Type B pancreatic cell (in vitro differentiated cells): ENCODE results near the gene GATA3. TPM values are rescaled to one million over a fixed set of nuclear protein-coding genes. Genes with fewer than 3 reads are reported as not detected.

Experiments
- DNase-seq: peaks from one replicate; pipeline ENCODE4 v3.0.0; 2021; ENCODE audit warnings: mixed read lengths; ENCODE audit not compliant: unreplicated experiment; ENCODE audit errors: extremely low spot score
- H3K27ac Mint-ChIP-seq: 2 replicates; pipeline ENCODE4 v1.8.0; 2021; ENCODE audit warnings: mild to moderate bottlenecking, mixed read lengths
- H3K27me3 Mint-ChIP-seq: 2 replicates; pipeline ENCODE4 v1.8.0; 2021; ENCODE audit warnings: mixed read lengths
- H3K36me3 Mint-ChIP-seq: 2 replicates; pipeline ENCODE4 v1.8.0; 2021; ENCODE audit warnings: mixed read lengths
- H3K4me1 Mint-ChIP-seq: one replicate; pipeline ENCODE4 v1.8.0; 2021; ENCODE audit warnings: mixed read lengths; ENCODE audit not compliant: unreplicated experiment
- H3K4me3 Mint-ChIP-seq: 2 replicates; pipeline ENCODE4 v1.8.0; 2021; ENCODE audit warnings: mild to moderate bottlenecking, mixed read lengths
- H3K9me3 Mint-ChIP-seq: 2 replicates; pipeline ENCODE4 v1.8.0; 2021; ENCODE audit warnings: mixed read lengths
- total RNA-seq: library from RNA; stranded (reverse); gene quantifications from 2 replicates; pipeline ENCODE4 v1.2.1, GENCODE V29; 2021; ENCODE audit warnings: low replicate concordance
- TF ChIP-seq, protein P1 (sequence below): fragments of 200-600 bp; sonication (generic); conservative IDR thresholded peaks from 2 replicates; pipeline ENCODE4 v1.5.0; 2021; ENCODE audit warnings: antibody characterized with exemption, mild to moderate bottlenecking

The GATA3 gene
- total RNA-seq, 1 donor from 2014 or later, result 18.5 TPM

DNA sequence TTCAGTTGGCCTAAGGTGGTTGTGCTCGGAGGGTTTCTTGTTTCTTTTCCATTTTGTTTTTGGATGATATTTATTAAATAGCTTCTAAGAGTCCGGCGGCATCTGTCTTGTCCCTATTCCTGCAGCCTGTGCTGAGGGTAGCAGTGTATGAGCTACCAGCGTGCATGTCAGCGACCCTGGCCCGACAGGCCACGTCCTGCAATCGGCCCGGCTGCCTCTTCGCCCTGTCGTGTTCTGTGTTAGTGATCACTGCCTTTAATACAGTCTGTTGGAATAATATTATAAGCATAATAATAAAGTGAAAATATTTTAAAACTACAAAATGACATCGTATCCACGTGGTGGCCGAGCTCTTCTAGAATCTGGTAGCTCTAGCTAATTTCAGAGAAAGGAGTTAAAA, 20.4 kb downstream of the GATA3 start:
- H3K4me3 Mint-ChIP-seq, result no peak overlapping the region
- H3K36me3 Mint-ChIP-seq, result peaks cover 36% of the 10 kb centered on the region
- DNase-seq, result no peak
- TF ChIP-seq, protein P1, sequence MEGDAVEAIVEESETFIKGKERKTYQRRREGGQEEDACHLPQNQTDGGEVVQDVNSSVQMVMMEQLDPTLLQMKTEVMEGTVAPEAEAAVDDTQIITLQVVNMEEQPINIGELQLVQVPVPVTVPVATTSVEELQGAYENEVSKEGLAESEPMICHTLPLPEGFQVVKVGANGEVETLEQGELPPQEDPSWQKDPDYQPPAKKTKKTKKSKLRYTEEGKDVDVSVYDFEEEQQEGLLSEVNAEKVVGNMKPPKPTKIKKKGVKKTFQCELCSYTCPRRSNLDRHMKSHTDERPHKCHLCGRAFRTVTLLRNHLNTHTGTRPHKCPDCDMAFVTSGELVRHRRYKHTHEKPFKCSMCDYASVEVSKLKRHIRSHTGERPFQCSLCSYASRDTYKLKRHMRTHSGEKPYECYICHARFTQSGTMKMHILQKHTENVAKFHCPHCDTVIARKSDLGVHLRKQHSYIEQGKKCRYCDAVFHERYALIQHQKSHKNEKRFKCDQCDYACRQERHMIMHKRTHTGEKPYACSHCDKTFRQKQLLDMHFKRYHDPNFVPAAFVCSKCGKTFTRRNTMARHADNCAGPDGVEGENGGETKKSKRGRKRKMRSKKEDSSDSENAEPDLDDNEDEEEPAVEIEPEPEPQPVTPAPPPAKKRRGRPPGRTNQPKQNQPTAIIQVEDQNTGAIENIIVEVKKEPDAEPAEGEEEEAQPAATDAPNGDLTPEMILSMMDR, result no peak
- H3K4me1 Mint-ChIP-seq, result peaks cover 15% of the 10 kb centered on the region
- peaks cover 4% of the 10 kb centered on the region for H3K27me3 Mint-ChIP-seq
- H3K9me3 Mint-ChIP-seq, result no peaks in the 10 kb centered on the region
- H3K27ac Mint-ChIP-seq, result no peak overlapping the region

DNA sequence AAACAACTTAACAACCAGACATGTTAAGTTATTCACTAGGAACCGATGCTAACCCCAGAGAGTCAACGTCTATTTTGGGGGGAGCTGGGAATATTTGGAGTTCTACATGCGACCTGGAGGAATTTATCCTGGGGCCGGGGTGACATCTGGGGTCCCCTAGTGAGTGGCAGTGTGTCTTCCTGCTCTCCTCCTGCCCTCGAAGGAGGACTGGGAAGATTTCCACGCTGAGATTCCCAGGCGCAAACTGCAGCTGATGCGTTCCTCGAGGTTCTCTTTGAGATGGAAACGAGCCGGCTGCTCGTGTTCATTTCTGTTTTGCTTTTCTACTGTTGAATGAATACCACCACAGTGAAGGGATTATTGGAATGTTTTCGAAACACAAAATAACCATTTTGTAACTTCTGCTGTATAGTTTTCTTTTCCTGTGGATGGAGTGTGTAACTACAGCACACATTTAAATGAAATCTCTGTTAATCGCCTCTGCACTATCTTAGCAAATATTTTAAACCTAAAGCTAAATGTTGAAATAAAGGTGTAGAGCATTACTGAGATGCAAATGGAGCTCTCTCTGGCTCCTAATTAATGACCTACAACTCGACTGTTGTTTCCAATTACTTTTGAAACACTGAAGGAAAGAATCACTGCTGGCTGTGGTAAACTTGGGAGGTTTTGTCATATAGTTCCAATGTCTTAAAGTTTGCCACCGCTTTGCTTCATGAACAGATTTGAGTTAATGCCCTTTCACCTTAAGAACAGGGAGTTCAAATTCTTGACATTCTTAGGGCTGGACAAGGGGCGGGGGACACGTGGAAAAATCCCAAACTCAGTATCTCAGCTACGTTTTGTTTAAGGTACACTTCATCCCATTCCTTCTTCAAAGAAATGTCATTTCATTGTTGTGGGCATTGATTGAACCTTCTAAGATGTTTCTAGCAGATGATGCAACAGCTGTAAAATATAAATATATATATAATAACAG, 21.1 kb downstream of the GATA3 start:
- TF ChIP-seq, protein P1, result peak; percentile 53
- Mint-ChIP-seq H3K4me1 (peaks cover 15% of the 10 kb centered on the region), H3K9me3 (no peaks in the 10 kb centered on the region), H3K36me3 (peaks cover 35% of the 10 kb centered on the region), H3K4me3 (no peak overlapping the region), H3K27ac (peak overlapping the region; percentile 29), H3K27me3 (peaks cover 4% of the 10 kb centered on the region)
- no peak for DNase-seq

DNA sequence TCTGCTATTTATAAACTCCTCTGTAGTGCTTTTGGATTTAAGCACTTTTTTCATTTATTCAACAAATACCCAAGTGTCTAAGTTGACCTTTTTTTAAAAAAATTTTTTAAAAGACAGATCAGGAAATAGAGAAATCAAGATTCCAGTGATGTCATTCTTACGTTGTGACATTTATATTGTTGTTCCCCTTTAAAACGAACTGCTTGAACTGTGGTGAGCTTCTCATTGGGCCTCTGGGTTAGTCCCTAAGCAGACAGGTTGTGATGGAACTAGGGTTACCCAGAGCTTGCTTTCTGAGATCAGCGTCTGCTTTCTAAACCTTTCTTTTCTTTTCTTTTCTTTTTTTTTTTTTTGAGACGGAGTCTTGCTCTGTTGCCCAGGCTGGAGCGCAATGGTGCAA, 22.4 kb downstream of the GATA3 start:
- Mint-ChIP-seq H3K9me3 (no peaks in the 10 kb centered on the region), H3K27me3 (no peaks in the 10 kb centered on the region), H3K4me3 (no peak overlapping the region), H3K4me1 (peaks cover 15% of the 10 kb centered on the region), H3K27ac (no peak overlapping the region), H3K36me3 (peaks cover 23% of the 10 kb centered on the region)
- no peak for DNase-seq
- TF ChIP-seq, protein P1, result no peak

DNA sequence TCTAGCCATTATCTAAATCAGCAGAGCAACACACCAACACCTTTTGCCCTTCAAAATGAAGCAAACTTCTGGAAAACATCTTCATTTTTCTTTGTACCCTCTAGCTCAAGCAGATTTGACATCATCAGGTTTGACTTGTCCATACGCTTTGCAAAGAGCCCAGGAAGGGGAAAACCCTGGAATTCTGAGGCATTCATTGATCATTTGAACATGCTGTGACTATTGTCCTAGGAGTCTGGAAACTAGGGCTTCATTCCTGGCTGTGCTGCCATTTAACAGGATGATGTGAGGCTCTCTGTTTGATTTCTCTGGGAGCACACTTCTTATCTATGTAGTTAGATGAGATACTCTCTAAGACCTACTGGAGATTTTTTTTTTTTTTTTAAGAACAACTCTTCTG, 23.5 kb downstream of the GATA3 start:
- Mint-ChIP-seq H3K27me3 (no peaks in the 10 kb centered on the region), H3K27ac (no peak overlapping the region), H3K4me3 (no peak overlapping the region), H3K4me1 (peaks cover 8% of the 10 kb centered on the region), H3K9me3 (no peaks in the 10 kb centered on the region), H3K36me3 (peaks cover 16% of the 10 kb centered on the region)
- TF ChIP-seq, protein P1, result no peak
- no peak for DNase-seq

GRCh38 chr10:8079126-8079525, 24.6 kb downstream of the GATA3 start:
- H3K36me3 Mint-ChIP-seq, result peaks cover 7% of the 10 kb centered on the region
- DNase-seq, result no peak
- H3K27me3 Mint-ChIP-seq, result no peaks in the 10 kb centered on the region

More at GRCh38 chr10:8079126-8079525, 24.6 kb downstream of the GATA3 start:
- no peak overlapping the region for H3K4me3 Mint-ChIP-seq
- H3K4me1 Mint-ChIP-seq, result peaks cover 8% of the 10 kb centered on the region
- no peak overlapping the region for H3K27ac Mint-ChIP-seq
- no peaks in the 10 kb centered on the region for H3K9me3 Mint-ChIP-seq
- TF ChIP-seq, protein P1, result no peak
